Adipose tissue (tissue), 3 donors: ENCODE measurements around the gene ECM1. TPM values are rescaled to one million over a fixed set of nuclear protein-coding genes. Genes with fewer than 3 reads are reported as not detected.

Experiments
- polyA plus RNA-seq, 3 donors: library from polyadenylated mRNA; stranded (reverse); fragments of 200-250 nt; gene quantifications; one replicate each; pipeline ENCODE4 v1.2.3, GENCODE V29; 2013
- donor health status: healthy with polysubstance abuse.
- donor health status: Bipolar disorder and iron deficiency.
- donor health status: healthy.

Gene ECM1
- polyA plus RNA-seq, 3 donors = 2.7 to 10.8 (median 10.1) TPM

Other genes with a start within 250 kb of the ECM1 start
- 100 to 1,000 TPM in 2 of 3 donors, 10 to 100 TPM in 1; 81.4 to 126 (median 106) TPM for gene APH1A, start 239.1 kb upstream of the ECM1 start, polyA plus RNA-seq
- gene C1orf54, start 235.3 kb upstream of the ECM1 start, polyA plus RNA-seq = 10 to 100 TPM in 2 of 3 donors, 1 to 10 TPM in 1; 2.2 to 50.5 (median 17.8) TPM
- gene CIART, start 225.6 kb upstream of the ECM1 start, polyA plus RNA-seq = 1 to 10 TPM; 1.8 to 2.2 (median 1.8) TPM
- gene MRPS21, start 214.2 kb upstream of the ECM1 start, polyA plus RNA-seq = 10 to 100 TPM; 33.0 to 93.9 (median 56.9) TPM
- gene PRPF3, start 186.6 kb upstream of the ECM1 start, polyA plus RNA-seq = 10 to 100 TPM; 22.0 to 35.8 (median 31.5) TPM
- 1 to 10 TPM; 6.7 to 8.7 (median 8.2) TPM for gene RPRD2, start 144.0 kb upstream of the ECM1 start, polyA plus RNA-seq
- gene TARS2, start 20.7 kb upstream of the ECM1 start, polyA plus RNA-seq = 10 to 100 TPM in 2 of 3 donors, 1 to 10 TPM in 1; 8.9 to 16.9 (median 10.5) TPM
- under 1 TPM in 2 of 3 donors, not detected in 1; 0.15 to 0.18 TPM for gene FALEC, start 7.6 kb downstream of the ECM1 start, polyA plus RNA-seq
- 10 to 100 TPM; 12.1 to 66.1 (median 56.0) TPM for gene ADAMTSL4, start 41.3 kb downstream of the ECM1 start, polyA plus RNA-seq
- 100 to 1,000 TPM in 2 of 3 donors, 10 to 100 TPM in 1; 98.6 to 386 (median 314) TPM for gene MCL1, start 71.5 kb downstream of the ECM1 start, polyA plus RNA-seq
- 100 to 1,000 TPM in 2 of 3 donors, 10 to 100 TPM in 1; 49.0 to 133 (median 107) TPM for gene ENSA, start 121.5 kb downstream of the ECM1 start, polyA plus RNA-seq
- gene GOLPH3L, start 189.0 kb downstream of the ECM1 start, polyA plus RNA-seq = 10 to 100 TPM; 10.3 to 26.6 (median 19.2) TPM
- gene HORMAD1, start 212.8 kb downstream of the ECM1 start, polyA plus RNA-seq = under 1 TPM in 1 of 3 donors, not detected in 2; 0.07 TPM